SU-DHL-6 (cell line): ENCODE results near the gene RFXAP.

Source experiments
- EZH2phosphoT487 ChIP-seq: fragments of 200-600 bp; sonication (generic), shearing (Covaris generic); conservative IDR thresholded peaks from 2 replicates; pipeline ENCODE4 v1.6.1; 2018; ENCODE audit warnings: mild to moderate bottlenecking, antibody characterized with exemption, low read length, moderate library complexity, mixed read lengths
- TF ChIP-seq, protein P1 (sequence below): fragments of 200-600 bp; sonication (generic); IDR thresholded peaks from one replicate; pipeline ENCODE4 v1.5.1; 2017; ENCODE audit warnings: antibody characterized with exemption, mild to moderate bottlenecking, low read length, moderate library complexity; ENCODE audit not compliant: insufficient read depth, poor library complexity, severe bottlenecking

DNA sequence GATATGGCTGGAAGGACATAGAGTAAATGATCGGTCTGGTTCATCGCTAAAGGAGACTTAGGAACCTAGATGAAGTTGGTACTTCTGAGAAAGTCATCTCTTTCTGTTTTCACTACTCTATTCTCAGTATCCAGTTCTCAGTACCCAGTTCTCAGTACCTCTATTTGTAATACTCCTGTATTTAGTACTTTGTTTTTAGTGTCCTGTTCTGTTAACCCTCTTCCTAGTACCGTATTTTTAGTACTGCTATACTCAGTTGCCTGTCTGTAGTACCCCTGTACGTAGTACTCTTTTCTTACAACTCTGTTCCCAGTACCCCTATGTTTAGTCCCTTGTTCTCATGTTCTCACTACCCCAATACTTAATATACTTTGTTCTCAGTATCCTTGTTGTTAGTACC is 1.2 kb downstream of the RFXAP start:
- TF ChIP-seq, protein P1, sequence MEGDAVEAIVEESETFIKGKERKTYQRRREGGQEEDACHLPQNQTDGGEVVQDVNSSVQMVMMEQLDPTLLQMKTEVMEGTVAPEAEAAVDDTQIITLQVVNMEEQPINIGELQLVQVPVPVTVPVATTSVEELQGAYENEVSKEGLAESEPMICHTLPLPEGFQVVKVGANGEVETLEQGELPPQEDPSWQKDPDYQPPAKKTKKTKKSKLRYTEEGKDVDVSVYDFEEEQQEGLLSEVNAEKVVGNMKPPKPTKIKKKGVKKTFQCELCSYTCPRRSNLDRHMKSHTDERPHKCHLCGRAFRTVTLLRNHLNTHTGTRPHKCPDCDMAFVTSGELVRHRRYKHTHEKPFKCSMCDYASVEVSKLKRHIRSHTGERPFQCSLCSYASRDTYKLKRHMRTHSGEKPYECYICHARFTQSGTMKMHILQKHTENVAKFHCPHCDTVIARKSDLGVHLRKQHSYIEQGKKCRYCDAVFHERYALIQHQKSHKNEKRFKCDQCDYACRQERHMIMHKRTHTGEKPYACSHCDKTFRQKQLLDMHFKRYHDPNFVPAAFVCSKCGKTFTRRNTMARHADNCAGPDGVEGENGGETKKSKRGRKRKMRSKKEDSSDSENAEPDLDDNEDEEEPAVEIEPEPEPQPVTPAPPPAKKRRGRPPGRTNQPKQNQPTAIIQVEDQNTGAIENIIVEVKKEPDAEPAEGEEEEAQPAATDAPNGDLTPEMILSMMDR, result no peak
- TF ChIP-seq EZH2phosphoT487, result no peak
